SK-N-SH (cell line): Measurements from ENCODE around the gene NEMF.

Source experiments
- CTCF ChIP-seq: fragments of 200-600 bp; sonication (generic); IDR thresholded peaks from 2 replicates; pipeline ENCODE4 v1.6.1; 2017; ENCODE audit warnings: antibody characterized with exemption, mild to moderate bottlenecking, moderate library complexity
- ELF1 ChIP-seq: IDR thresholded peaks from 2 replicates; pipeline ENCODE4 v1.4.0; 2012
- JUND ChIP-seq: IDR thresholded peaks from 2 replicates; pipeline ENCODE4 v1.4.0; 2012
- REST ChIP-seq: IDR thresholded peaks from 2 replicates; pipeline ENCODE4 v1.6.1; 2012; ENCODE audit warnings: mild to moderate bottlenecking, low read depth, low read length, moderate library complexity
- SMC3 ChIP-seq: IDR thresholded peaks from 2 replicates; pipeline ENCODE4 v1.6.1; 2012; ENCODE audit warnings: low read depth, low read length, improper control_type of control experiment
- USF2 ChIP-seq: fragments of 150-350 bp; IDR thresholded peaks from 2 replicates; pipeline ENCODE4 v1.6.1; 2017; ENCODE audit warnings: antibody characterized with exemption, low read length, low read depth, borderline replicate concordance

GRCh38 chr14:49893309-49894213 is 41.0 kb upstream of the NEMF start:
- TF ChIP-seq JUND (no peak), CTCF (no peak), REST (no peak), USF2 (no peak), SMC3 (no peak), ELF1 (no peak)
